PC-9 (cell line): ENCODE data around the gene MIGA2.

ENCODE experiments used
- CTCF ChIP-seq: fragments of 200-600 bp; sonication (generic); conservative IDR thresholded peaks from 2 replicates; pipeline ENCODE4 v1.6.1; 2017; ENCODE audit warnings: mixed run types, antibody characterized with exemption, mild to moderate bottlenecking, moderate library complexity
- EZH2 ChIP-seq: fragments of 200-600 bp; sonication (generic); IDR thresholded peaks from 2 replicates; pipeline ENCODE4 v1.8.0; 2017; ENCODE audit warnings: antibody characterized with exemption, low read depth

GRCh38 chr9:129008469-129008965 lies 27.9 kb upstream of the MIGA2 start:
- TF ChIP-seq EZH2 (no peak), CTCF (no peak)
